Measurements from ENCODE around the gene ABCG2. TPM values are rescaled to one million over a fixed set of nuclear protein-coding genes. Genes with fewer than 3 reads are reported as not detected.
"Not testable (repeated sequence)": the region's sequence is repeated elsewhere in the genome, so short reads cannot be mapped to it uniquely, and the experiment has no call there.

ABCG2 gene
- total RNA-seq, 1 donor from 2014 or later: 1.8 TPM

- no peak for DNase-seq (ENCODE audit: low read depth in 2 of 2)
Observed at GRCh38 chr4:88115587-88115986, 42.9 kb downstream of the ABCG2 start.

GRCh38 chr4:88112856-88113255 is 45.6 kb downstream of the ABCG2 start:
- no peak for DNase-seq (ENCODE audit: low read depth in 2 of 2)

- peak in 1 of 2 donors; percentile 25 for DNase-seq (ENCODE audit: low read depth in 2 of 2)
Observed at GRCh38 chr4:88110826-88111225, 47.6 kb downstream of the ABCG2 start.

GRCh38 chr4:88109123-88109881 is 49.1 kb downstream of the ABCG2 start:
- DNase-seq (ENCODE audit: low read depth in 2 of 2): no peak

GRCh38 chr4:88108747-88109122 is 49.7 kb downstream of the ABCG2 start:
- DNase-seq (ENCODE audit: low read depth in 2 of 2): no peak

- not testable (repeated sequence) for DNase-seq (ENCODE audit: low read depth in 2 of 2)
Observed at GRCh38 chr4:88108108-88108465, 50.4 kb downstream of the ABCG2 start.

- DNase-seq (ENCODE audit: low read depth in 2 of 2): peak; percentile 23 to 77
Observed at GRCh38 chr4:88107406-88108107, 50.9 kb downstream of the ABCG2 start.

- DNase-seq (ENCODE audit: low read depth in 2 of 2): peak; percentile 4 to 84
Observed at GRCh38 chr4:88106205-88106604, 52.2 kb downstream of the ABCG2 start.

GRCh38 chr4:88104902-88105610 is 53.4 kb downstream of the ABCG2 start:
- DNase-seq (ENCODE audit: low read depth in 2 of 2): peak; percentile 17 to 82

- DNase-seq (ENCODE audit: low read depth in 2 of 2): no peak
Observed at GRCh38 chr4:88102026-88102425, 56.4 kb downstream of the ABCG2 start.

GRCh38 chr4:88101165-88101564 is 57.3 kb downstream of the ABCG2 start:
- DNase-seq (ENCODE audit: low read depth in 2 of 2): no peak

- DNase-seq (ENCODE audit: low read depth in 2 of 2): no peak
Observed at GRCh38 chr4:88098993-88099752, 59.3 kb downstream of the ABCG2 start.

GRCh38 chr4:88097781-88098180 is 60.7 kb downstream of the ABCG2 start:
- peak in 1 of 2 donors; percentile 18 for DNase-seq (ENCODE audit: low read depth in 2 of 2)

- peak in 1 of 2 donors; percentile 31 for DNase-seq (ENCODE audit: low read depth in 2 of 2)
Observed at GRCh38 chr4:88097301-88097700, 61.1 kb downstream of the ABCG2 start.

- no peak for DNase-seq (ENCODE audit: low read depth in 2 of 2)
Observed at GRCh38 chr4:88093874-88094273, 64.6 kb downstream of the ABCG2 start.

- DNase-seq (ENCODE audit: low read depth in 2 of 2): no peak
Observed at GRCh38 chr4:88091378-88091777, 67.1 kb downstream of the ABCG2 start.

GRCh38 chr4:88090898-88091297 is 67.5 kb downstream of the ABCG2 start:
- DNase-seq (ENCODE audit: low read depth in 2 of 2): peak in 1 of 2 donors; percentile 59

GRCh38 chr4:88087004-88087403 is 71.4 kb downstream of the ABCG2 start:
- DNase-seq (ENCODE audit: low read depth in 2 of 2): no peak

- no peak for DNase-seq (ENCODE audit: low read depth in 2 of 2)
Observed at GRCh38 chr4:88080626-88081025, 77.8 kb downstream of the ABCG2 start.

GRCh38 chr4:88078579-88078978 is 79.9 kb downstream of the ABCG2 start:
- no peak for DNase-seq (ENCODE audit: low read depth in 2 of 2)

GRCh38 chr4:88077911-88078524 is 80.4 kb downstream of the ABCG2 start:
- DNase-seq (ENCODE audit: low read depth in 2 of 2): no peak

All from lung microvascular endothelial cell (primary cell).